AG08395 (cell line): ENCODE data around the gene MASP2.
"Not testable (repeated sequence)": the region's sequence is repeated elsewhere in the genome, so short reads cannot be mapped to it uniquely, and the experiment has no call there.

Experiments used
- DNase-seq: peaks from one replicate; pipeline ENCODE4 v3.0.0; 2012; ENCODE audit warnings: mixed read lengths, low spot score

MASP2 gene

DNA sequence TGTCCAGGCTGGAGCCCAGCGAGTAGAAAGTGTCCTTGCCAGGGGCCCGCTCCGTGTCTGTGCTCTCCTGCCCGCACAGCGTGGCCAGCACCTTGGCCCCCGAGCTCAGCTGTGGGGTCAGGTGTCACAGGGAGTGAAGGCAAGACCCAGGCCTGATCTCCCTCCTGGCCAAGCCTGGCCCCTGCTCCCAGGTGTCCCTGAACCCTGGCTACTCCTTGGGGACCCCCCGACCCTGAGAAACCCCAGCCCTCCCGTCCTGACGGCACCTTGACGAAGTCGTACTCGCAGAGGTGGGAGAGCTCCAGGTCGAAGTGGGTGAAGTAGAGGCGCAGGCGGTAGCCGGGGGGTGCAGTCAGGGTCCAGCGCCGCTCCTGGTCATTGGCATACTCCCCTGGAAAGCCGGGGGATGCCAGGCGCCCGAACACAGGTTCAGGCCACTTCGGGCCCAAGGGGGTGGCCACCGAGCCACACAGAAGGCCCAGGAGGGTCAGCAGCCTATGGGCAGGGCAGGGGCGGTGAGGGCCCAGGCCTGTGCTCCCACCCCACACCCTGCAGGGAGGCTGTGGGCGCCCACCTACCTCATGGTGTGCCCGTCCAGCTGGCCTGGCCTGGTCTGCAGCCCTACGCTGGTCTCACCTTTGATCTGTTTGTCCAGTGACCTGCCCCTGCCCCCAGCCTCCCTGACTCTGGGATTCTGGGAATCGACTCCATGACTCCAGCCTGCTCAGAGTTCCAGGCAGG lies at the start of gene MASP2:
MASP2 (minus strand) TSS at position 615 of the 741 bp plus-strand sequence; CDS start at position 583, 32 bp downstream.
- DNase-seq: no peak

DNA sequence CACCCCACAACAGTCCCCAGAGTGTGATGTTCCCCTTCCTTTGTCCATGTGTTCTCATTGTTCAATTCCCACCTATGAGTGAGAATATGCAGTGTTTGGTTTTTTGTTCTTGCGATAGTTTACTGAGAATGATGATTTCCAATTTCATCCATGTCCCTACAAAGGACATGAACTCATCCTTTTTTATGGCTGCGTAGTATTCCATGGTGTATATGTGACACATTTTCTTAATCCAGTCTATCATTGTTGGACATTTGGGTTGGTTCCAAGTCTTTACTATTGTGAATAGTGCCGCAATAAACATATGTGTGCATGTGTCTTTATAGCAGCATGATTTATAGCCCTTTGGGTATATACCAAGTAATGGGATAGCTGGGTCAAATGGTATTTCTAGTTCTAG lies 36.7 kb upstream of the MASP2 start:
- not testable (repeated sequence) for DNase-seq

DNA sequence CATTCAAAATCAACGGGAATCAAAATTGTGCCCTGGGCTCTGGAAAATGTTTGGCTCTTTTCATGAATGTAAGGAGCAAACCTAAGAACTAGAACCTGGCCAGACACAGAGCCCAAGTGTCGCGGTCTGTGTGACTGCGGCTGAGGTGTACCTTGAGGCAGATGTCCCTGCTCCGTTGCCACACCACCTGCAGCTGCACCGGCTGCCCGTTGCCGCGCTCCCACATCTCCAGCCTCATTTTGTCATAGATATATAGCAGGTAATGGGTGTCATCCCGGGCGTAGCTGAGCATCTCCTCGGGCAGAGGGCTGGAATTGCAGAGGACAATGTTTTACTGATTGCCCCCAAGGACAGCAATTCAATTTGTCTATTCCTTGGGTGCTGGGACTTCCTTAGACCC lies 33.9 kb upstream of the MASP2 start:
- DNase-seq: no peak

DNA sequence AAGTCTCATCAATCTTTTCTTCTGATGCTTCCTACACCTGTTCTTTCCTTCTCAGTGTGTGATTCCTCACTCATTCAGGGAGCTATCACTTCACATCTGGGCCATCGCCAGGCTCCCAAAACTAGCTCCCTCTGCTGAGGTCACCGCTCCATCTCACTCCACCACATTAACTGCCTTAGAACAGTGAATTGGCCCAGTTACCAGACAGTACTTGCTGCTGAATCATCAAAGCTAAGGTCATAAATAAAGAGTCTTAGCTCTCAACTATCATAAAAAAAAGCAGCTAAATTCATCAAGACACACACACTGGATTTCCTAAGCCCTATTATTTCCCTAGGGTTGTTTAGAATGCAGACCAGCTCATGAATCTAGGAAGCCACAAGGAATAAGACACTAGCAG lies 31.6 kb upstream of the MASP2 start:
- peak; percentile 77 for DNase-seq

DNA sequence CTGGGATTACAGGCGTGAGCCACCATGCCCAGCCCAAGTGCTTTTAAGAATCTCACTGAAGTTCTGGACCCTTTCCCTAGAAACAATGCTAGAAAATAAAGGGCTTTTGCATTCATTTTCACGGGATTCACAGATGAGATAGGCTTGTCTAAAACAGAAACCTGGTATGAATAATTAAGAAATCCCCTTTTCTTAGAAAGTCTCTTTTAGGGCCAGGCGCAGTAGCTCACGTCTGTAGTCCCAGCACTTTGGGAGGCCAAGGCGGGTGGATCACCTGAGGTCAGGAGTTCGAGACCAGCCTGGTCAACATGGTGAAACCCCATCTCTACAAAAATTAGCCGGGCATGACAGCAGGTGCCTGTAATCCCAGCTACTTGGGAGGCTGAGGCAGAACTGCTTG lies 26.4 kb upstream of the MASP2 start:
- DNase-seq: not testable (repeated sequence)

DNA sequence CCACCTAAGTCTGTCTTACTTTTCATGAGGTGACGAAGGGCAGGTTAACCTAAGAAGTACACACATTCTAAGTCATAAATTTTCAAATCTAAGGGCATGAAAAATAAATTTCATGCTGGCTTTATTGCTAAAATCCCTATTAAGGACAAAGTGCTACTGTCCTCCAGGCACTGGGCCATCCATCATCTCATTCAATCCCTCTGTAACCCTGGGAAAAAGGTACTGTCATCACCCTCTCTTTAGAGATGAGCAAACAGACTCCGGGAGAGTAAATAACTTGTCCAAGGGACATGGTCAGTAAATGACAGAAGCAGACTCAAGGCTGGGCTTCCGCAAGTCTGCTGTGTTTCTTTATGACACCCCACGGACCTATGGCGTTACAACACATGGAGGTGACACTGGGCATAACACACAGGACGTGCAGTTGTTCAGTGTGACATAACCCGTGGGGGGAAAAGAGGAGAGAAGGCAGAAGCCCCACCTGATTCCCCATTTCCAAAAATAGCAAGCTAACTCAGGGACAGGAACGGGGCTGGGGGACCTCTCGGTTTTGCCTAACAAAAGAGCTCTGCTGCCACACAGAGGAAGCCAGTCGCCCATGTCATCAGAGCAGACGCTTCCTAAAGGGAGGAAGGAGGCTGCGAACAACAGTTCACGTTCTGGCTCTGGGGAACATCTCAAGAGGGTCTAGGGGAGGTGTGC lies 25.3 kb upstream of the MASP2 start:
- no peak for DNase-seq

DNA sequence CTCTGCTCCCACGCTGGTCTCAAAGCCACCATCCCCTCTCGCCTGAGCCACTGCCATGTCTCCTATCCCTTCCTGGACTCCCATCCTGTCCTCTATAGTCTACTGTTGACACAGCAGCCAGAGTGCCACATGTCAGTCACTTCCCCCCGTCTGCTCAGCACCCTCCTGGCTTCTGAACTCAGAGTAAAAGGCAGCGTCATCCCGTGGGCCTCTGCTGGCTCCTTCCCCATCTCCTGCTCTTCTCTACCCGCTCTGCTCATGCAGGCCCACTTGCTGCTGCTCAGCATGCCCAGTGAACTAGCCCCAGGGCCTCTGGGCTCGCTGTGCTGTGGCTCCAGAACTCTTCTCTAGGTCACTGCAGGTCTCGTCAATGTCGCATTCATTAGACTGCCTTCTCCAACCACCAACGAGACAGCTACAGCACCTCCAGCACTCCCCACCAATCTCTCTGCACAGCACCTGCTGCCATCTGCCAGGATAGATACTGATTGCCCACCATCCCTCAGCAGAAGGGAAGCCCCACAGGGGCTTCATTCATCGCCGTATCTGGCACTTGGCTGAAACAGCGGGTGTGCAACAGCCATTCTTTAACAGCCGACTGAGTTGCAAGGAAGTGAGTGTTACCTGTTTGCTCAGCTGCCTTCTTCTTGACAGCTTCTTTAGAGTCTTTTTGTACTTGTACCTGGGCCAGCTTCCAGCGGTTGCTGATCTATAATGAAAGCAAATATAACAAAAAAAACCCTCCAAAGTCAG lies 24.6 kb upstream of the MASP2 start:
- DNase-seq: no peak

DNA sequence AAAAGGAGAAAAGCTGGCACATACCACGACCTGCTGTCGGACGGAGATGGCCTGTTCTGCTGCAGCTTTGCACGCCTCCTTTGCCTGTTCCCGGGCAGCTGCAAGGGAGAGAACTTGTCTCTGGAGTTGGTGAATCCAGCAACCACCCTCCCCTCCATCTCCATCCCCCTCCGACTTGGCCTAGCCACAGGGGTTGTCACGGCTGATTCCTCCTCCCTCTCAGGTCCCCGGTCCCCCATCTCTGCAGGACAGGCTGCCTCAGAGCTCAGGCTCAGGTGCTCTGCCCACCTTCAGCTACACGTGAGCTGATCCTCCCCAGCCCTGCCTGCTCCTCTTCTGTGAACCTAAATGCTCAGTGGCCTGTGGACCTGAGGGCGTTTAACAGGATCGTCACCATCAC lies 23.8 kb upstream of the MASP2 start:
- DNase-seq: no peak

DNA sequence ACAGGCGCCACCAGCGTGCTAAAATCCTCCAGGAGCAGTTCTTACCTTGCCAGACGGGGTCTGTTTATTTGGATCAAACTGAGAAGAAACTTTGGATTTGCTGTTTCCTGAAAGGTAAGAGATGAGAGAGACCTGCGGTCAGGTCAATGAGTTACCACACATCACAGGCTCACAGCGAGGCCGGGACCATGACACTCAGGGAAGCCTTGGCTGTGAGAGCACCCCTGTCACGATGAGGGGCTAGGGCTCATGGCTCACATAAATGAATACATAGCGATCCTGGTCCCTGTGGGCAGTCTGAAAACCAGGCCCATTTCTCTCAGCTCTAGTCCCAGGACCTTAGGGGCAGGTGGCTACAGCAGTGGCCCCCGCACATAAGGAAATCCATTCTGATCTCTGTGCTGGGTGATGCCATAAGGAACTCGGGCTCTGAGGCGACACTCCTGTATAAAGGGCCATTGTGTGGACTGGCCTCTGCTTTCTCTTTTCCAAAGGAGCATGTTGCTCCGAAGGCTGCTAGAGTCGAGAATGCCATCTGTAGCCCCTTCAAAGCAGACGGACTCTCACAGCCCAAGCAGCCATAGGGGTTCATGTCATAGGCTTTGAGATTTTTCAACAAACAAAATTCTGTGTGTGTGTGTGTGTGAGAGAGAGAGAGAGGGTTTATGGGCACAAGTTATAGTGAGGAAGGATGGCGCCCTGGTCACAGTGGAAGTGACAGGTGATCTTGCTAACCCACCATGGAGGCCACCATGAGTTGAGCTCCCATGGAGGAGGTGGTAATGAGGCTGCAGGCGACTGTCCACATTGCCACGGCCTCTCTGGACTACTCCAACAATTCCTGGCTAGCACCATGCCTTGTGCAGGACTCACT lies 21.8 kb upstream of the MASP2 start:
- no peak for DNase-seq

DNA sequence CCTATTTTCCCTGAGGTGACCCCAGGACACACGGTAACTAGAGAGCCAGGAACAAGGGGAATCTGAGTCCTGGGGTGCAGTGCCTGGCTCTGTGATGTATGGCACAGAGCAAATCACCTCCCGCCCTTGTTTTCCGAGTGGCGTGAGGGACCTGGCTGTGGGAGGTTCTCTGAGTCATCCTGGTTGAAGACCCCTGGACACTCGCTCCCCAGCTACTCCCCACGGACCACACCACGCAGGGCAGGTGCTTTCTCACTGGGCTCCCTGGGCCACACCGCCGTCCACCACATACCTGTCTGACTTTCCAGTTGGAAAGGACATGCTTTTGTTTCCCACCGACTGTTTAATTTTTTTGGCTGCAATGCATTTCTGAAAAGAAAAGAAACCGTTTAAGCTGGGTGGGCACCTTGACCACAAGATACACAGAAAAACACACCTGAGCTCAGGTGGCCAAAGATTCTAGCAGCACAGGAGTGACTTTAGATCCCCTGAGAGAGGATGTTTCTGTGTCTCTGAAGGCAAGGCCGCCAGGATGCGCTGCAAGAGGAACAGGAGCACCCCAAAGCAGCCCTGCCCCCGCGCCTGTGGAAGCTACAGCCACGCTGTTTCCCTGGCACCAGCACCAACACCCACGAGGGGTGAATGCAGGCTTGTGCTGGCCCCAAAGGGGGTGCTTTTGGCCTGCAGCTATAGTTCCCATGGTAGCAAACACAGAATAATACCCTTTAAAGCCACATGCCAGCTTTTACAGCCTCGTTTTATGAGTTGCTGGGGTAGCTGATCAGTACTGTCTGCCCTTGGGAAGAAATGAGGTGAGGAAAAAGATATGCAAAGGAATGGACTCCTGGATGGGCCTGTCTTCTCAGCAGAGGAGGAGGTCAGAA lies 20.9 kb upstream of the MASP2 start:
- DNase-seq: no peak

DNA sequence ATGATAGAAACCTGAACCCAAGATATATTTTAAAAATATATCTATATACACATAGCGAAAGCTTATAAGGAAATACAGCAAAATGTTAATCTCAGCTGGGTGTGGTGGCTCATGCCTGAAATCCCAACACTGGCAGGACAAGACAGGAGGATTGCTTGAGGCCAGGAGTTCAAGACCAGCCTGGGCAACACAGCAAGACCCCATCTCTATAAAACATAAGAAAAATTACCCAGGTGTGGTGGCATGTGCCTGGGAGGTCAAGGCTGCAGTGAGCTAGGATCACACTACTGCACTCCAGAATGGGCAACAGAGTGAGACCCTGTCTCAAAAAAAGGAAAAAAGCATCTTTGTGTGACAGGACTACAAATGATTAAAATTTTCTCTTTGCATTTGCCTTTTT lies 18.8 kb upstream of the MASP2 start:
- no peak for DNase-seq

DNA sequence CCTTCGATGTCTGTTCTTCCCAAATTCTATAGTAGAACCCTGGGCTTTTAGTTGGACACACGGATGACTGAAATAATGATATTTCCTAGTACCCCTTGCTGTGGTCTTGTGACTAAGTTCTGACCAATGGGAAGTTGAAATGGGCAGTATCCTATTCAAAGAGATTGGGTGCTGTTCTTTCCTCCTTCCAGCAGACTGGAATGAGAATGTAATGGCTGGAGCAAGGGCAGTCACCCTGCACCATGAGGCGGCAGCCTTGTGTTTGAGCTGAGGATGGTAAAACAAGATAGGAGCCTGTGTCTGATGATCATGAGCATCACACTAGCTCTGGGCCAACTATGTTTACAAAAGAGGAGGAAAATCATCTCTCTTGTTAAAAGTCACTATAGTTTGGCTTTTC lies 17.9 kb upstream of the MASP2 start:
- no peak for DNase-seq

DNA sequence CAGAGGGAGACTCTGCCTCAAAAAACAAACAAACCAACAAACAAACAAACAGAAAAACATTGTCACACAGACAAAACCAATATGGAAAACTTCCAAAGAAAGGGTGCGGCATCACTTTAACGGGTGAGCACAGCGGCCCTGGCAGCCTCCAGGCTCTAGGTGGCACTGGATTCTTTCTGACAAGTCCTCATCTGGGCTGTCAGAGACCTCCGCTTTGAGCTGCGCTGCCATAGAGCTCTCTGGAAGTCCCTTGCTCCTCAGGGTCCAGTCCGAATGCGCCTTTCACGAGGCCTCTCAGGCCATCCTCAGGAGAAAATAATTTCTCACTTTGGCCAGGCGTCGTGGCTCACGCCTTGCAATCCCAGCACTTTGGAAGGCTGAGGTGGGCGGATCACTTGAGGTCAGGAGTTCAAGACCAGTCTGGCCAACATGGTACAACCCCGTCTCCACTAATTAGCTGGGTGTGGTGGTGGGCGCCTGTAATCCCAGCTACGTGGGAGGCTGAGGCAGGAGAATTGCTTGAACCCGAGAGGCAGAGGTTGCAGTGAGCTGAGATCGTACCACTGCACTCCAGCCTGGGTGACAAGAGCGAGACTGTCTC lies 17.0 kb upstream of the MASP2 start:
- DNase-seq: not testable (repeated sequence)

DNA sequence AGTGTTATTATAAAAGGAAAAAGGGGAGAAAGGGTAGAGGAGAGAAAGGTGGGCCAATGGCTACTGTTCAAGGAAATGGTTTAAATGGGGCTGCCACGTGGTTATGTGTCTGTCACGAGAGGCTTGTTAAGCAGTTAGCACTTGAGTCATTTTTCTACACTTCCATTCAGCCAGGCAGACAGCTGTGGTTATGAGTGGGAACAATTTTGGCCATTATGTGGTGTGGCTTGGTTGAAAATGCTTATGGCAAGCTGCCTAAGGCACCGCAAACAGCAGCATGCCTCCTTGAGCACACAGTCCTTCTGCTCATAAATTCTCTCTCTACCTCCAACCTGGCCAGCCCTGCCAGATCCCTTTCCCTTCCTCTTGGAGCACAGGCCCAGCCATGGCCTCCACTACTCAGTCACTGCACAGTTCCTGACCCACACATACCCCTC lies 15.9 kb upstream of the MASP2 start:
- DNase-seq: peak; percentile 87

DNA sequence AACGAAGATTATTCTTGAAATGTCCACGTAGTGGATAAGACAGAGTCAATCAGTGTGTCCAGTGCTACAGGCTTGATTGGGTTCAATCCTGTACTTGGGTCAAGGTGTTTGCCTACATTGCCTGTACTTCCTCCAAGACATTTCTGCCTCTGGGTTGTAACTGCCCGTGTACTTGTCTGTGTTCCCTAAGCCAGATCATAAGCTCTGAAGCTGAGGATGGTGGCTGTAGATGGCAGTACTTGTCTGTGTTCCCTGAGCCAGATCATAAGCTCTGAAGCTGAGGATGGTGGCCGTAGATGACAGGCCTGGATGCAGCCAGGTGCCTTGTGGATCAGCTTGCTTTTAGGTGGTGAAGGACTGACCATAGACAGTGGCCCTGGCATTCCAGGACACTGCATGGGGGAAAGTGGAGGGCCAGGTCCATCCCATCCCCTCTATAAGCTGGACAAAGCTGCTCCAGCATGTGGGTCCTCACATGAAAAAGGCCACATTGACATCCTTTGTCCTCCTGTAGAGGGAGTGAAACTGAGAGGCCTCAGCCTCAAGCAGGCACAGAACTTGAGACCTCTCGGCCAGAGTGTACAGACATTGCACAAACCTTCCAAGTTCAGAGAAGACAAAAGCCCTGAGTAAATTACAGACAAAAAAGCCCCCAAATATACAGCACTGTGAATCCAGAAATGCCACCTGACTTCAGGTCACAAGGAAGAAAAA lies 14.8 kb upstream of the MASP2 start:
- DNase-seq: no peak

DNA sequence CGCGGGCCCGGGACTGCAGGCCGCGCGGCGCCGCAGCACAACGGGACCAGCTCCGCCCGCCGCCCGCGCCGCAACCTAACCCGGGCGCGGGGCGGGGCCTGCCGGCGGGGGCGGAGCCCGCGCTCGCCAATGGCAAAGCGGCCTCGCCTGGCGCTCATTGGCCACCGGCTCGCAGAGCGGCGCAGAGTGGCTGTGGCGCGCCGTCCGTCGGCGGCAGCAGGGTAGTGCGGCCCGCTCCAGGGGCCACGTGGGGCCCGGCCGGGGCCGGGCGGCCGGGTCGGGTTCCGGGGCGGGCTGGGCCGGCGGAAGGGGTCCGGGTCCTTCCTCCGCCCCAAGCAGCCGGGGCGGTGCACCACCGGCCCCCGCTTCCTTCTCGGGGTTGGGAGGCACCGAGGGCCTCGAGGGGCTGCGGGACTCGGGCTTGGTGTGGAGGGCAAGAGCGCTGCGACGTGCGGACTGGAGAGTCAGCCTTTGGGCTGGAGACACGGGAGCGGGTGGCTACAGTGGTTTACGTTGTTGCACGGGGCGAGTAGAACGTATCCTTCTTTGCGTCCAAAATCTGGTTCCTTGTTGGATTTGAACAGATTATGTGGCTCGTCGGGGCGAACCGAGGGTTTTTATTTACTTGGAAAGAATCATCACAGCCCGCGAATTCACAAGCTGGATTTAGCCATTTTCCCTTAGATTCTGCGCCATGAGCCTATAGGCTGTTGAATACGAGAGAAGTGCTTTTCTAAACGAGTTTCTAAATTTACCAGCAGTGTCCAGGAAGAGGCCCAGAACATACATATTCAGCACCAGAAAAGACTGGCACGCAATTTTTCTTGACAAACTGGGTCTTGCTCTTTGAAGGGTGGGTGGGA lies 13.2 kb upstream of the MASP2 start, which contains the start of gene SRM:
SRM (minus strand) TSS at position 51 of the 863 bp plus-strand sequence. CDS start 75 bp downstream, outside the sequence.
- peak; percentile 98 for DNase-seq

DNA sequence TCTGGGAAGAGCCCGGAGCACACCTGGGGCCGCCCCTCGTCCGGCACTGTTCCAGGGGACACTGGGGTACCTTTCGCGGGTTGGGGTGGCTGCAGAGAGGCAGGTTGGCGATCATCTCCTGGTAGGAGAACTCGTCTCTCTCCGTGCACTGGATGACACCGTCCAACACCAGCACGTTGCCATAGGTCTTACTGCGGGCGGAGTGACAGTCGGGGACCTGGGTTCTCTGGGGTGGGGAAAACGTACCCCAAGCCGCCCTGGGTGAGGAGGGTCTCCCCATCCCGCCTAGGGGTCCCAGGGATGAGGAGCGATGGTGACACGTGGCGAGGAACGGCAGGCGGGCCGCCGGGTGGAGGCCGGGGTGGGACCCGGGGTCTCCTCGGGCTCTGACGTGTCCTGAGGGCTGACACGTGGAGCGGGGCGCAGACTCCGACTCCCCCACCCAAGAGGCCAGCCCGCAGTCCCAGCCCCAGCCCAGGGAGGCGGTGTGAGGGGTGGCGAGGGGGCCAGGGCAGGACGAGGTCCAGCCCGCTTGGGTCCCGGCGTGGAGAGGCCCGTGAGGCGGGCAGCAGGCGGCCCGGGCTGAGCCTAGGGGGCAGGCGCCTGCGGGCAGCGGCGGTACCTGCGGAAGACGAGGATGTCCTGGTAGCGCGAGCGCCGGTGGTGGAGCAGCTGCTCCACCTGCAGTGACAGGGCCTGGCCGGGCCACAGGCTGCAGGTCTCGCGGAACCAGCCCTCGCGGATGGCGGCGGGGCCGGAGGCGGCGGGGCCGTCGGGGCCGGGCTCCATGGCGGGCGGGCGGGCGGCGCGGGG lies 12.3 kb upstream of the MASP2 start:
- DNase-seq: no peak
